SH-SY5Y (cell line): ENCODE results near the gene GNG14.

ENCODE experiments used
- GATA2 ChIP-seq: IDR thresholded peaks from 2 replicates; pipeline ENCODE4 v1.6.1; 2011; ENCODE audit warnings: mild to moderate bottlenecking, low read depth, low read length
- GATA3 ChIP-seq: IDR thresholded peaks from 2 replicates; pipeline ENCODE4 v1.6.1; 2011; ENCODE audit warnings: low read depth, mild to moderate bottlenecking, low read length, moderate library complexity

GRCh38 chr19:12639901-12640613, 47.7 kb upstream of the GNG14 start:
- no peak for TF ChIP-seq GATA3
- no peak for TF ChIP-seq GATA2
